ENCODE data around the gene FOXJ3.

FOXJ3 gene

DNA sequence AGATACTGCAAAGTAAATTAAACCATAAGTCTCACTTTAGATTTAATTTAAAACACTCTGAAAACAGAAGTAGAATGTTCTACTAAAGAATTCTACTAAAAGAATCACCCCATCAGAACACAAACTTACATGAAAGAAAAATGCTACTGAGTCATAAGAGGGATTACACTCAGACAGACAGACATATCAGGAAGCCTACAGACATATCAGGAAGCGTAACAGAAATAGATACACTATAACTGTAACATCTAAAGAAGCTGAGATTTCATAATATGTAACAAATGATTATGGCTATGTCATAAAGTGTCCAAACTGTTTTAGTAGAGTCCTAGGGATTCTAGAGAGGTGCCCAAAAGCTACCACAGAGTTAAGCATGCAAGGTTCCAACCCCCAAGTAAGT lies 23.9 kb downstream of the FOXJ3 start:
- no peak for DNase-seq (ENCODE audit: low read depth in 2 of 2)

- no peak for DNase-seq (ENCODE audit: low read depth in 2 of 2)
These were observed 28.1 kb downstream of the FOXJ3 start for GRCh38 chr1:42306977-42307376.

- no peak for DNase-seq (ENCODE audit: low read depth in 2 of 2)
These were observed 29.4 kb downstream of the FOXJ3 start for GRCh38 chr1:42305639-42306038.

GRCh38 chr1:42302034-42302433 lies 33.0 kb downstream of the FOXJ3 start:
- DNase-seq (ENCODE audit: low read depth in 2 of 2) = no peak

DNA sequence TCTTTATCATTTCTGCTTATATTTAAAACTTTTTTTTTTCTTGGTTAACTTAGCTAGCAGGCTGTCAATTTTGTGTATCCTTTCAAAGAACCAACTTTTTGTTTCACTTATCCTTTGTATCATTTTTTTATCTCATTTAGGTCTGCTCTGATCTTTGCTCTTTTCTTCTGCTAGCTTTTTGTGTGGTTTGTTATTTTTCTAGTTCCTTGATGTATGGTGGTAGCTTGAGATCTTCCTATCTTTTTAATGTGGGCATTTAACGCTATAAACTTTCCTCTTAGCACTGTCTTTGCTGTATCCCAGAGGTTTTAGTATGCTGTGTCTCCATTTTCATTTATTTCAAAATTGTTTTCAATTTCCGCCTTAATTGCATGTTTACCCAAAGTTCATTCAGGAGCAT lies 36.5 kb downstream of the FOXJ3 start:
- DNase-seq (ENCODE audit: low read depth in 2 of 2) = no peak

- DNase-seq (ENCODE audit: low read depth in 2 of 2) = no peak
These were observed 39.2 kb downstream of the FOXJ3 start for GRCh38 chr1:42295816-42296215.

- DNase-seq (ENCODE audit: low read depth in 2 of 2) = no peak
These were observed 44.9 kb downstream of the FOXJ3 start for GRCh38 chr1:42290130-42290529.

- DNase-seq (ENCODE audit: low read depth in 2 of 2) = no peak
These were observed 46.6 kb downstream of the FOXJ3 start for GRCh38 chr1:42288311-42288985.

GRCh38 chr1:42282867-42283583 lies 52.0 kb downstream of the FOXJ3 start:
- DNase-seq (ENCODE audit: low read depth in 2 of 2) = no peak

DNA sequence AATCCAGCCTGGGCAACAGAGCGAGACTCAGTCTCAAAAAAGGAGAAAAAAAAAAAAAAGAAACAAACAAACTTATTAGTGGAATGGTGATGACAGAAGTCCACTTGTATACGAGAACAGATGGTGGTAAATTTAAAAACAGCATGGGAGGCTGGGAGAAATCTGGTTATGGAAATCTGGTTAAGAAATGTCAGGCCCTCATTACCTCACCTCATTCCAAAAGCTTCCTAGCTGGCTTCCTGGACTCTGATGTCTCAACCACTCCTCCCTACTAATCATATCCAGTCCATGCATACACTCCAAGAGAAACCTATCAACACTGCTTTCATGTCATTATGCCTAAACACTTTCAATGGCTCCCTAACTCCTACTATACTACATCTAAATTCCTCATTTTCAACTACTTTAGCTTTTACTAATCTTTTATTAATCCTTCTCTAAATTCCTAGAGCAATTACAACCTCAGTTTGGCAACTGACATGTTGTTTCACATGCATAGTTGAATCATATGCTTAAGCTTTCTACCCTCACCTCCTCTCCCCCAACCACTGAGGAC lies 52.9 kb downstream of the FOXJ3 start:
- no peak for DNase-seq (ENCODE audit: low read depth in 2 of 2)

GRCh38 chr1:42280821-42281220 lies 54.2 kb downstream of the FOXJ3 start:
- DNase-seq (ENCODE audit: low read depth in 2 of 2) = no peak

DNA sequence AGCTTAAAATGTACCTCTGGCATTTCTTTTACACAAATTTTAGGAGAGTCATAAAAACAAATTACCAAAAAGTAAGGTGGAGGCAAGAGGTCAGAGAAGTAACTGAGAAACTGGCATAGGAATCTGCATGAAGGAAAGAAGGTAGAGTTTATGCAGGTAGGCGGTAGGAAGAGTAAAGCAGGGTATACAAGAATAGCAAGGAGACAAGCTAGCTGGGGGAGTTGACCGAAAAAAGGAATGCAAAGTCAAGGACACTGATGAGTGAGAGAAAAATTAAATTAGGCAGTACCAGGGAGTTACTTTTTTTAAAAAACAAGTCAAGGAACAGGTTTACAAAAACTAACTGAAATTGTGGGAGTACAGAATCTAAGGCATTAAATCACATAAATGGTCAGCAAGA lies 56.0 kb downstream of the FOXJ3 start:
- no peak for DNase-seq (ENCODE audit: low read depth in 2 of 2)

- DNase-seq (ENCODE audit: low read depth in 2 of 2) = no peak
These were observed 62.1 kb downstream of the FOXJ3 start for GRCh38 chr1:42272920-42273319.

- no peak for DNase-seq (ENCODE audit: low read depth in 2 of 2)
These were observed 67.1 kb downstream of the FOXJ3 start for GRCh38 chr1:42267904-42268303.

GRCh38 chr1:42266253-42267135 lies 68.5 kb downstream of the FOXJ3 start:
- no peak for DNase-seq (ENCODE audit: low read depth in 2 of 2)

- no peak for DNase-seq (ENCODE audit: low read depth in 2 of 2)
These were observed 70.4 kb downstream of the FOXJ3 start for GRCh38 chr1:42264511-42265190.

DNA sequence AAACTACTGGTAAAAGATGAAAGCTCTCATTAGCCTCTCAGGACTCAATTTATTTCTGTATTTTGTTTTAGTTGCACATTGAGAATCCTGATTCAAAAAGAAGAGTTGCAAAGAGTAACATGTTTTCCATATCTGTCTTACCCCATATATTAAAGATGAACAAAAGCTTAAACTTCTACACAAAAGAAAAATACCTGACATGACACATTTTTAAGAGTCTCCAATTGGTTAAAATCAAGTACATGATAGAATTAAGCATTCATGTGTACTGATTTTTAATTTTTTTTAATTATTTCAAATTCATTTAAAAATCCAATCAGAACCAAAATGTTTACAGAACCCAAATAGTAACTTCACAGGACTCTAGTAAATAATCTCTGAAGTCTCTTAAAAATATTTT lies 72.0 kb downstream of the FOXJ3 start:
- no peak for DNase-seq (ENCODE audit: low read depth in 2 of 2)

- DNase-seq (ENCODE audit: low read depth in 2 of 2) = no peak
These were observed 74.5 kb downstream of the FOXJ3 start for GRCh38 chr1:42260376-42261070.

- DNase-seq (ENCODE audit: low read depth in 2 of 2) = no peak
These were observed 75.3 kb downstream of the FOXJ3 start for GRCh38 chr1:42259739-42260064.

GRCh38 chr1:42259059-42259738 lies 75.8 kb downstream of the FOXJ3 start:
- no peak for DNase-seq (ENCODE audit: low read depth in 2 of 2)

GRCh38 chr1:42258218-42258617 lies 76.8 kb downstream of the FOXJ3 start:
- DNase-seq (ENCODE audit: low read depth in 2 of 2) = no peak
